Measurements from ENCODE around the gene SLC10A3.

- TF ChIP-seq GATA2 (IDR thresholded peaks at IDR 0.05; ENCODE audit: low read depth, low read length) (no peak), GATA3 (IDR thresholded peaks at IDR 0.05; ENCODE audit: low read depth, low read length) (no peak)
Measured at GRCh38 chrX:154481195-154481594, 9.2 kb downstream of the SLC10A3 start.

Measured in SH-SY5Y (cell line).